ENCODE data around the gene TRMT6. TPM values are rescaled to one million over a fixed set of nuclear protein-coding genes. Genes with fewer than 3 reads are reported as not detected.
A peak's percentile ranks its signal among the peaks of the same experiment; 100 is the strongest.

The TRMT6 gene
- total and polyA plus RNA-seq, 4 donors: 5.5 to 17.0 (median 10.8) TPM

DNA sequence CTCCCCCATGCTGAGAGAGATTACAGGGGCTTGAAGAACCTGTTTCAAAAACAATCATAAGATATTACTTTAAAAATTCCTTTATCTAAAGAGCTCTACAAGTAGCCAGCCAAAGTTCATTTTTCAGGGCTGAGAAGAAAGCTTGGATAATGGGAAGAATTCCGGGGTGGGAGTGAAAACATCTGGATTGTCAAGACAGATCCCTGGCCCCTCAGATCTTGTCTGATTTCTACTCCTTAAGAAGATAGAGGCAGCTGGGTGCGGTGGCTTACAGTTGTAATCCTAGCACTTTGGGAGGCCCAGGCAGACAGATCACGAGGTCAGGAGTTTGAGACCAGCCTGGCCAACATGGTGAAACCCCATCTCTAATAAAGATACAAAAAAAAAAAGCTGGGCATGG is 24.8 kb downstream of the TRMT6 start:
- TF ChIP-seq, protein P1, sequence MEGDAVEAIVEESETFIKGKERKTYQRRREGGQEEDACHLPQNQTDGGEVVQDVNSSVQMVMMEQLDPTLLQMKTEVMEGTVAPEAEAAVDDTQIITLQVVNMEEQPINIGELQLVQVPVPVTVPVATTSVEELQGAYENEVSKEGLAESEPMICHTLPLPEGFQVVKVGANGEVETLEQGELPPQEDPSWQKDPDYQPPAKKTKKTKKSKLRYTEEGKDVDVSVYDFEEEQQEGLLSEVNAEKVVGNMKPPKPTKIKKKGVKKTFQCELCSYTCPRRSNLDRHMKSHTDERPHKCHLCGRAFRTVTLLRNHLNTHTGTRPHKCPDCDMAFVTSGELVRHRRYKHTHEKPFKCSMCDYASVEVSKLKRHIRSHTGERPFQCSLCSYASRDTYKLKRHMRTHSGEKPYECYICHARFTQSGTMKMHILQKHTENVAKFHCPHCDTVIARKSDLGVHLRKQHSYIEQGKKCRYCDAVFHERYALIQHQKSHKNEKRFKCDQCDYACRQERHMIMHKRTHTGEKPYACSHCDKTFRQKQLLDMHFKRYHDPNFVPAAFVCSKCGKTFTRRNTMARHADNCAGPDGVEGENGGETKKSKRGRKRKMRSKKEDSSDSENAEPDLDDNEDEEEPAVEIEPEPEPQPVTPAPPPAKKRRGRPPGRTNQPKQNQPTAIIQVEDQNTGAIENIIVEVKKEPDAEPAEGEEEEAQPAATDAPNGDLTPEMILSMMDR (IDR thresholded peaks at IDR 0.05; ENCODE audit: control extremely low read depth, extremely low read depth): no peak
- Histone ChIP-seq H3K9me3 (ENCODE audit: control insufficient read depth in 4 of 4, insufficient read depth in 3 of 4, low read length in 3 of 4) (no peaks in the 10 kb centered on the region), H3K4me1 (ENCODE audit: control insufficient read depth in 5 of 5, insufficient read depth in 5 of 5, low read length in 5 of 5) (no peaks in the 10 kb centered on the region), H3K27me3 (ENCODE audit: control insufficient read depth in 3 of 3, insufficient read depth in 3 of 3, low read length in 2 of 3) (no peaks in the 10 kb centered on the region), H3K9ac (ENCODE audit: insufficient read depth in 1 of 2, low read length in 2 of 2) (no peak overlapping the region), H3K36me3 (ENCODE audit: control insufficient read depth in 4 of 4, insufficient read depth in 4 of 4, low read length in 4 of 4) (no peaks in the 10 kb centered on the region), H3K27ac (ENCODE audit: low read depth in 1 of 2, low read length in 1 of 2) (no peak overlapping the region), H3K4me3 (no peak overlapping the region)
- 58 to 66% methylated on average over 3 of the region's 3 CpGs for WGBS, 2 donors
- DNase-seq: peak in 1 of 3 donors; percentile 28
- ATAC-seq (ENCODE audit: insufficient read depth, low FRiP score): no peak

DNA sequence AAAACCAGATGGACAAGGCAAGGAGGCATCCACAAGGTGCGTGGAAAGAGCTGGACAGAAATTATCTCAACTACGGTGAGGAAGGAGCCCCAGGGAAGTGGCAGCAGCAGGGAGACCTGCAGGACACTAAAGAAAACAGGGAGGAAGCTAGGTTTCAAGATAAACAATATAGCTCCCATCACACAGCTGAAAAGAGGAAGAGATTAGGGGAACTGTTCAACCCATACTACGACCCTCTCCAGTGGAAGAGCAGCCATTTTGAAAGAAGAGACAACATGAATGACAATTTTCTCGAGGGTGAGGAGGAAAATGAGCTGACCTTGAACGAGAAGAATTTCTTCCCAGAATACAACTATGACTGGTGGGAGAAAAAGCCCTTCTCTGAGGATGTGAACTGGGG is 26.8 kb downstream of the TRMT6 start:
- DNase-seq (no peak), ATAC-seq (ENCODE audit: insufficient read depth, low FRiP score) (no peak)
- WGBS, 2 donors: 55 to 64% methylated on average over 5 of the region's 5 CpGs
- Histone ChIP-seq H3K4me1 (ENCODE audit: control insufficient read depth in 5 of 5, insufficient read depth in 5 of 5, low read length in 5 of 5) (no peaks in the 10 kb centered on the region), H3K9ac (ENCODE audit: insufficient read depth in 1 of 2, low read length in 2 of 2) (no peak overlapping the region), H3K9me3 (ENCODE audit: control insufficient read depth in 4 of 4, insufficient read depth in 3 of 4, low read length in 3 of 4) (no peaks in the 10 kb centered on the region), H3K27me3 (ENCODE audit: control insufficient read depth in 3 of 3, insufficient read depth in 3 of 3, low read length in 2 of 3) (no peaks in the 10 kb centered on the region), H3K4me3 (no peak overlapping the region), H3K27ac (ENCODE audit: low read depth in 1 of 2, low read length in 1 of 2) (no peak overlapping the region), H3K36me3 (ENCODE audit: control insufficient read depth in 4 of 4, insufficient read depth in 4 of 4, low read length in 4 of 4) (no peaks in the 10 kb centered on the region)
- TF ChIP-seq, protein P1 (IDR thresholded peaks at IDR 0.05; ENCODE audit: control extremely low read depth, extremely low read depth): no peak

DNA sequence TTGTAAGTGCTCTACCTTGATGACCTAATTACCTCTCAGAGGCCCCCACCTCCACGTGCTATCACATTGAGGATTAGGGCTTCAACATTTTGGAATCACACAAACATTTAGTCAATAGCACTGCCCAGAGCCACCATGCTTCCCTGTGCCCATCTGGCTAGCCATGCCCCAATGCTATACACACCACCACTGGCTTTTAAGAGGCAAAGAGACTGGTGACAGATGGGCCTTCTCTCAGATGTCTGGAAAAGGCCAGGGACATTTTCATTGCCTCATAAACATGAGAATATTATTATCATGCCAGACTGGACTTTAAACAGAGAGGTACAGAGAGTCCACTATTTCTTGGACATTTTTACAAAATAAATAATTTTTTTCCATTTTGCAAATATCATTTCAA is 29.8 kb downstream of the TRMT6 start:
- no peaks in the 10 kb centered on the region for H3K4me1 ChIP-seq (ENCODE audit: control insufficient read depth in 5 of 5, insufficient read depth in 5 of 5, low read length in 5 of 5)
- ATAC-seq (ENCODE audit: insufficient read depth, low FRiP score) (no peak), DNase-seq (no peak)
- WGBS, 2 donors: 49 to 61% methylated on average over 1 of the region's 1 CpG
- H3K27me3 ChIP-seq (ENCODE audit: control insufficient read depth in 3 of 3, insufficient read depth in 3 of 3, low read length in 2 of 3): no peaks in the 10 kb centered on the region
- TF ChIP-seq, protein P1 (IDR thresholded peaks at IDR 0.05; ENCODE audit: control extremely low read depth, extremely low read depth): no peak
- no peak overlapping the region for H3K4me3 ChIP-seq
- no peak overlapping the region for H3K9ac ChIP-seq (ENCODE audit: insufficient read depth in 1 of 2, low read length in 2 of 2)
- no peaks in the 10 kb centered on the region for H3K36me3 ChIP-seq (ENCODE audit: control insufficient read depth in 4 of 4, insufficient read depth in 4 of 4, low read length in 4 of 4)
- no peaks in the 10 kb centered on the region for H3K9me3 ChIP-seq (ENCODE audit: control insufficient read depth in 4 of 4, insufficient read depth in 3 of 4, low read length in 3 of 4)
- no peak overlapping the region for H3K27ac ChIP-seq (ENCODE audit: low read depth in 1 of 2, low read length in 1 of 2)

Data from lung (tissue), 12 donors.